GM12878 (cell line): ENCODE measurements around the gene GZMB. TPM values are rescaled to one million over a fixed set of nuclear protein-coding genes. Genes with fewer than 3 reads are reported as not detected.
A peak's percentile ranks its signal among the peaks of the same experiment; 100 is the strongest.

Source experiments
- ASH2L ChIP-seq: fragments of 300-600, 200-600 bp; sonication (generic); IDR thresholded peaks from 2 replicates; pipeline ENCODE4 v1.6.1; 2017; ENCODE audit warnings: low read depth, mild to moderate bottlenecking, borderline replicate concordance
- BHLHE40 ChIP-seq, 2 experiments: fragments of 450-650 bp in 1 of 2; IDR thresholded peaks; 2 replicates each; pipeline ENCODE4 v1.6.1; 2011 to 2017; ENCODE audit warnings: low read depth in 2 of 2, borderline replicate concordance in 1 of 2, improper control_type of control experiment in 1 of 2, low read length in 1 of 2, mild to moderate bottlenecking in 1 of 2
- CBX5 ChIP-seq: sonication (generic); IDR thresholded peaks from 2 replicates; pipeline ENCODE4 v1.6.1; 2016; ENCODE audit warnings: low read depth, moderate library complexity, mild to moderate bottlenecking, inconsistent platforms
- EP300 ChIP-seq, 2 experiments: fragments of 150-350 bp in 1 of 2; IDR thresholded peaks; 2 replicates each; pipeline ENCODE4 v1.6.1; 2011 to 2012; ENCODE audit warnings: low read depth in 2 of 2, low read length in 2 of 2, borderline replicate concordance in 1 of 2, improper control_type of control experiment in 1 of 2, inconsistent platforms in 1 of 2; ENCODE audit not compliant: control insufficient read depth in 1 of 2
- IRF4 ChIP-seq: IDR thresholded peaks from 2 replicates; pipeline ENCODE4 v1.6.1; 2011; ENCODE audit warnings: low read depth, low read length
- MLLT1 ChIP-seq: fragments of 450-650 bp; IDR thresholded peaks from 2 replicates; pipeline ENCODE4 v1.6.1; 2016; ENCODE audit warnings: mild to moderate bottlenecking
- NR2F1 ChIP-seq: fragments of 450-650 bp; conservative IDR thresholded peaks from 2 replicates; pipeline ENCODE4 v1.6.1; 2017; ENCODE audit warnings: mild to moderate bottlenecking
- POLR2AphosphoS2 ChIP-seq: IDR thresholded peaks from 2 replicates; pipeline ENCODE4 v1.6.1; 2011; ENCODE audit warnings: low read depth, mild to moderate bottlenecking, low read length, improper control_type of control experiment, moderate library complexity
- RELB ChIP-seq: fragments of 450-650 bp; IDR thresholded peaks from 2 replicates; pipeline ENCODE4 v1.6.1; 2017; ENCODE audit warnings: low read depth, mild to moderate bottlenecking, moderate library complexity
- RFX5 ChIP-seq: IDR thresholded peaks from 2 replicates; pipeline ENCODE4 v1.6.1; 2011; ENCODE audit warnings: low read depth, low read length, improper control_type of control experiment
- SIN3A ChIP-seq: IDR thresholded peaks from 2 replicates; pipeline ENCODE4 v1.6.1; 2012; ENCODE audit warnings: low read depth, low read length, improper control_type of control experiment
- SMAD5 ChIP-seq: IDR thresholded peaks from 2 replicates; pipeline ENCODE4 v1.6.1; 2016; ENCODE audit warnings: antibody characterized with exemption, low read depth
- SRF ChIP-seq, 2 experiments: IDR thresholded peaks; 2 replicates each; pipeline ENCODE4 v1.6.1; 2011; ENCODE audit warnings: low read depth in 2 of 2, low read length in 2 of 2, mild to moderate bottlenecking in 1 of 2, moderate library complexity in 1 of 2
- TCF3 ChIP-seq: IDR thresholded peaks from 2 replicates; pipeline ENCODE4 v1.6.1; 2012; ENCODE audit warnings: low read depth, mild to moderate bottlenecking, low read length, borderline replicate concordance; ENCODE audit not compliant: insufficient read depth
- ZBTB40 ChIP-seq: fragments of 450-650 bp; IDR thresholded peaks from 2 replicates; pipeline ENCODE4 v1.6.1; 2016; ENCODE audit warnings: mild to moderate bottlenecking, moderate library complexity, borderline replicate concordance
- ZNF622 ChIP-seq: fragments of 450-650 bp; IDR thresholded peaks from 2 replicates; pipeline ENCODE4 v1.6.1; 2017; ENCODE audit warnings: mild to moderate bottlenecking, inconsistent platforms
- polyA plus RNA-seq, 11 experiments: library from polyadenylated mRNA; depleted of rRNA in 4 of 11; unstranded in 6 of 11; stranded (reverse) in 5 of 11; fragments of >200 nt; fragmentation: Nextera tagmentation in 4 of 11; fragmentation: Illumina TruSeq in 1 of 11; extraction: Ambion mirVana in 4 of 11; extraction: Trizol in 1 of 11; gene quantifications; 1 replicate in 1 of 11; 2 replicates in 10 of 11; pipeline versions ENCODE4 v1.2.1 to v1.2.3, GENCODE V29; 2011 to 2016; ENCODE audit warnings: inconsistent platforms in 2 of 11, missing spikeins in 2 of 11, low read depth in 1 of 11
- total RNA-seq, 4 experiments: library from RNA; depleted of rRNA in 3 of 4; stranded (reverse); fragments of >200 nt in 3 of 4; fragmentation: Illumina TruSeq in 1 of 4; extraction: Trizol in 1 of 4; gene quantifications; 2 replicates each; pipeline versions ENCODE4 v1.2.1 to v1.2.3, GENCODE V29; 2013 to 2021
- TF ChIP-seq, protein P1 (sequence below): fragments of 450-650 bp; formaldehyde crosslinking; IDR thresholded peaks from 2 replicates; pipeline ENCODE4 v1.4.0; 2020; ENCODE audit warnings: mild to moderate bottlenecking, moderate library complexity
- TF ChIP-seq, protein P2 (sequence below): IDR thresholded peaks from 2 replicates; pipeline ENCODE4 v1.6.1; 2011; ENCODE audit warnings: low read depth, low read length, improper control_type of control experiment, borderline replicate concordance

The GZMB gene
- total and polyA plus RNA-seq, 10 of the 15 experiments (the other 5 are each of a cell fraction or from before 2014, with no cell fraction given) = 0.19 to 0.87 (median 0.38) TPM; not detected in 7

DNA sequence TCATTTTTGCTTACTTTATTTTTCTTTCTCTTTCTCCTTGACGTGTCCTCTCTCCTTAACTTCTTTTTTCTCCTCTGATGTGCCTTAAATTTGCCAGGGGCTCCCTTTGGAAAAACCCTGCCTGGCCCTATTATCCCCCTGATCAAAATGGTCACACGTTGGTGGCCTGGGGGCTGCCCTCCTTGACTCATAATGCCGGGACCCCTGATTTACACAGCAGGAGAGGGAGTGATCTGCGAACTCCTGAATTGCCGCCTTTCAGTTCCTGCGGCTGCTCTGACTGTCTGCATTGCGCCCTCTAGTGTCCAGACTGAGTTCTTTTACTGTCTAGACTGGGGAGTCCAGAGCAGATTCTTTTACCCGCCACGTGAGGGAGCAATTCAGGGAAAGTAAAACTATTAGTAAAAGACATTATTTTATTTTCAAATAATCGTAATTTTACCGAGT lies 44.8 kb upstream of the GZMB start (continued):
- TF ChIP-seq ZBTB40 = no peak
- no peak for TF ChIP-seq TCF3
- TF ChIP-seq BHLHE40 (IDR thresholded peaks at IDR 0.05; ENCODE audit: borderline replicate concordance in 1 of 2, low read depth in 2 of 2, low read length in 1 of 2) = 0 out of 4 replicates have a peak, but pooled peaks of 1 of the 2 experiments have one; percentile 59
- TF ChIP-seq, protein P1, sequence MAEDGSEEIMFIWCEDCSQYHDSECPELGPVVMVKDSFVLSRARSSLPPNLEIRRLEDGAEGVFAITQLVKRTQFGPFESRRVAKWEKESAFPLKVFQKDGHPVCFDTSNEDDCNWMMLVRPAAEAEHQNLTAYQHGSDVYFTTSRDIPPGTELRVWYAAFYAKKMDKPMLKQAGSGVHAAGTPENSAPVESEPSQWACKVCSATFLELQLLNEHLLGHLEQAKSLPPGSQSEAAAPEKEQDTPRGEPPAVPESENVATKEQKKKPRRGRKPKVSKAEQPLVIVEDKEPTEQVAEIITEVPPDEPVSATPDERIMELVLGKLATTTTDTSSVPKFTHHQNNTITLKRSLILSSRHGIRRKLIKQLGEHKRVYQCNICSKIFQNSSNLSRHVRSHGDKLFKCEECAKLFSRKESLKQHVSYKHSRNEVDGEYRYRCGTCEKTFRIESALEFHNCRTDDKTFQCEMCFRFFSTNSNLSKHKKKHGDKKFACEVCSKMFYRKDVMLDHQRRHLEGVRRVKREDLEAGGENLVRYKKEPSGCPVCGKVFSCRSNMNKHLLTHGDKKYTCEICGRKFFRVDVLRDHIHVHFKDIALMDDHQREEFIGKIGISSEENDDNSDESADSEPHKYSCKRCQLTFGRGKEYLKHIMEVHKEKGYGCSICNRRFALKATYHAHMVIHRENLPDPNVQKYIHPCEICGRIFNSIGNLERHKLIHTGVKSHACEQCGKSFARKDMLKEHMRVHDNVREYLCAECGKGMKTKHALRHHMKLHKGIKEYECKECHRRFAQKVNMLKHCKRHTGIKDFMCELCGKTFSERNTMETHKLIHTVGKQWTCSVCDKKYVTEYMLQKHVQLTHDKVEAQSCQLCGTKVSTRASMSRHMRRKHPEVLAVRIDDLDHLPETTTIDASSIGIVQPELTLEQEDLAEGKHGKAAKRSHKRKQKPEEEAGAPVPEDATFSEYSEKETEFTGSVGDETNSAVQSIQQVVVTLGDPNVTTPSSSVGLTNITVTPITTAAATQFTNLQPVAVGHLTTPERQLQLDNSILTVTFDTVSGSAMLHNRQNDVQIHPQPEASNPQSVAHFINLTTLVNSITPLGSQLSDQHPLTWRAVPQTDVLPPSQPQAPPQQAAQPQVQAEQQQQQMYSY = no peak
- TF ChIP-seq, protein P2, sequence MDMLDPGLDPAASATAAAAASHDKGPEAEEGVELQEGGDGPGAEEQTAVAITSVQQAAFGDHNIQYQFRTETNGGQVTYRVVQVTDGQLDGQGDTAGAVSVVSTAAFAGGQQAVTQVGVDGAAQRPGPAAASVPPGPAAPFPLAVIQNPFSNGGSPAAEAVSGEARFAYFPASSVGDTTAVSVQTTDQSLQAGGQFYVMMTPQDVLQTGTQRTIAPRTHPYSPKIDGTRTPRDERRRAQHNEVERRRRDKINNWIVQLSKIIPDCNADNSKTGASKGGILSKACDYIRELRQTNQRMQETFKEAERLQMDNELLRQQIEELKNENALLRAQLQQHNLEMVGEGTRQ = no peak
- no peak for TF ChIP-seq ZNF622
- TF ChIP-seq CBX5 = peak; percentile 68; the same call in 1 of the 2 replicates
- no peak for TF ChIP-seq SRF (IDR thresholded peaks at IDR 0.05; ENCODE audit: low read depth in 2 of 2, low read length in 2 of 2)
- no peak for TF ChIP-seq POLR2AphosphoS2
- TF ChIP-seq NR2F1 = no peak
- TF ChIP-seq EP300 (IDR thresholded peaks at IDR 0.05; ENCODE audit: borderline replicate concordance in 1 of 2, control insufficient read depth in 1 of 2, low read depth in 2 of 2, low read length in 2 of 2) = no peak
- TF ChIP-seq MLLT1 = no peak
- no peak for TF ChIP-seq ASH2L
- peak; percentile 31; the same call in 1 of the 2 replicates for TF ChIP-seq IRF4
- TF ChIP-seq SMAD5 = no peak
- peak; percentile 26; the same call in 1 of the 2 replicates for TF ChIP-seq RELB
- TF ChIP-seq RFX5 = peak; percentile 59; the same call in 1 of the 2 replicates
- no peak for TF ChIP-seq SIN3A
